HEK293 (cell line): ENCODE data around the gene ADGRF4.

Source experiments
- CTCF ChIA-PET: fragments of 350-600 bp; formaldehyde crosslinking; extraction: SDS; loops from one replicate; lab custom pipeline; 2021; ENCODE audit warnings: antibody characterized with exemption; lab: Yijun Ruan, JAX
- POLR2A ChIA-PET: fragments of 300-600 bp; formaldehyde crosslinking; extraction: SDS; loops from one replicate; lab custom pipeline; 2020; ENCODE audit warnings: antibody characterized with exemption, inconsistent platforms; lab: Yijun Ruan, JAX
- H3K27ac ChIP-seq: fragments of 200-500 bp; sonication (Bioruptor generic); 2 replicates; pipeline ENCODE4 v1.5.1; 2014; ENCODE audit warnings: low read depth, low read length, control low read depth, inconsistent platforms; ENCODE audit errors: extremely low read depth
- H3K36me3 ChIP-seq, 2 experiments: fragments of 200-500 bp in 1 of 2; sonication (Bioruptor generic) in 1 of 2; 1 replicate in 1 of 2; 2 replicates in 1 of 2; pipeline ENCODE4 v1.5.1; 2014 to 2017; ENCODE audit warnings: inconsistent platforms in 2 of 2, low read length in 2 of 2; ENCODE audit not compliant: control insufficient read depth in 2 of 2, insufficient read depth in 1 of 2
- H3K4me1 ChIP-seq: fragments of 200-500 bp; sonication (Bioruptor generic); 2 replicates; pipeline ENCODE4 v1.5.1; 2014; ENCODE audit warnings: mild to moderate bottlenecking, low read length, inconsistent platforms; ENCODE audit not compliant: control insufficient read depth, insufficient read depth
- H3K4me3 ChIP-seq: 2 replicates; pipeline ENCODE4 v1.5.1; 2011; ENCODE audit warnings: low read depth, mild to moderate bottlenecking, control low read depth, low read length, moderate library complexity
- H3K9me3 ChIP-seq: fragments of 200-500 bp; sonication (Bioruptor generic); 2 replicates; pipeline ENCODE4 v1.5.1; 2014; ENCODE audit warnings: low read depth, low read length, inconsistent platforms; ENCODE audit not compliant: control insufficient read depth, insufficient read depth
- ATF2 ChIP-seq: fragments of 450-650 bp; formaldehyde crosslinking; IDR thresholded peaks from 2 replicates; pipeline ENCODE4 v1.5.1; 2016; ENCODE audit warnings: missing biosample characterization, missing genetic modification characterization, low read depth
- KLF7 ChIP-seq: fragments of 450-650 bp; formaldehyde crosslinking; IDR thresholded peaks from 2 replicates; pipeline ENCODE4 v1.5.1; 2016; ENCODE audit warnings: missing biosample characterization, missing genetic modification characterization, borderline replicate concordance
- KLF9 ChIP-seq: fragments of 450-650 bp; formaldehyde crosslinking; IDR thresholded peaks from 2 replicates; pipeline ENCODE4 v1.5.1; 2016; ENCODE audit warnings: missing biosample characterization, missing genetic modification characterization, low read depth
- OVOL3 ChIP-seq: fragments of 450-650 bp; formaldehyde crosslinking; IDR thresholded peaks from 2 replicates; pipeline ENCODE4 v1.5.1; 2016; ENCODE audit warnings: missing biosample characterization, missing genetic modification characterization
- SETDB1 ChIP-seq: IDR thresholded peaks from one replicate; pipeline ENCODE4 v1.6.1; 2017; ENCODE audit warnings: mild to moderate bottlenecking, low read length, moderate library complexity, mixed read lengths; ENCODE audit not compliant: insufficient read length
- ZBTB20 ChIP-seq: fragments of 450-650 bp; formaldehyde crosslinking; IDR thresholded peaks from 2 replicates; pipeline ENCODE4 v1.5.1; 2016; ENCODE audit warnings: missing biosample characterization, missing genetic modification characterization
- ZBTB21 ChIP-seq: fragments of 450-650 bp; formaldehyde crosslinking; IDR thresholded peaks from 2 replicates; pipeline ENCODE4 v1.5.1; 2017; ENCODE audit warnings: missing biosample characterization, missing genetic modification characterization
- ZNF121 ChIP-seq: fragments of 450-650 bp; formaldehyde crosslinking; IDR thresholded peaks from 2 replicates; pipeline ENCODE4 v1.5.1; 2016; ENCODE audit warnings: missing biosample characterization, missing genetic modification characterization
- ZNF155 ChIP-seq: fragments of 450-650 bp; formaldehyde crosslinking; IDR thresholded peaks from 2 replicates; pipeline ENCODE4 v1.5.1; 2016; ENCODE audit warnings: missing biosample characterization, missing genetic modification characterization
- ZNF16 ChIP-seq: fragments of 450-650 bp; formaldehyde crosslinking; IDR thresholded peaks from 2 replicates; pipeline ENCODE4 v1.5.1; 2016; ENCODE audit warnings: low read depth, missing biosample characterization, missing genetic modification characterization
- ZNF174 ChIP-seq: fragments of 450-650 bp; formaldehyde crosslinking; IDR thresholded peaks from 2 replicates; pipeline ENCODE4 v1.5.0; 2017; ENCODE audit warnings: missing biosample characterization, mild to moderate bottlenecking, missing genetic modification characterization
- ZNF23 ChIP-seq: fragments of 450-650 bp; formaldehyde crosslinking; IDR thresholded peaks from 2 replicates; pipeline ENCODE4 v1.5.1; 2016; ENCODE audit warnings: missing biosample characterization, missing genetic modification characterization, borderline replicate concordance
- ZNF248 ChIP-seq: fragments of 450-650 bp; formaldehyde crosslinking; IDR thresholded peaks from 2 replicates; pipeline ENCODE4 v1.5.1; 2017; ENCODE audit warnings: missing biosample characterization, missing genetic modification characterization
- ZNF324 ChIP-seq: fragments of 450-650 bp; formaldehyde crosslinking; IDR thresholded peaks from 2 replicates; pipeline ENCODE4 v1.5.1; 2016; ENCODE audit warnings: missing biosample characterization, missing genetic modification characterization
- ZNF341 ChIP-seq: fragments of 450-650 bp; formaldehyde crosslinking; IDR thresholded peaks from 2 replicates; pipeline ENCODE4; 2016; ENCODE audit warnings: low read depth, missing biosample characterization, missing genetic modification characterization
- ZNF398 ChIP-seq: fragments of 450-650 bp; formaldehyde crosslinking; IDR thresholded peaks from 2 replicates; pipeline ENCODE4 v1.5.1; 2017; ENCODE audit warnings: missing biosample characterization, missing genetic modification characterization
- ZNF473 ChIP-seq: fragments of 450-650 bp; formaldehyde crosslinking; IDR thresholded peaks from 2 replicates; pipeline ENCODE4 v1.5.1; 2017; ENCODE audit warnings: missing biosample characterization, missing genetic modification characterization
- ZNF513 ChIP-seq: fragments of 450-650 bp; IDR thresholded peaks from 2 replicates; pipeline ENCODE4 v1.5.1; 2018; ENCODE audit warnings: missing biosample characterization, missing genetic modification characterization
- ZNF555 ChIP-seq: fragments of 450-650 bp; formaldehyde crosslinking; conservative IDR thresholded peaks from 2 replicates; pipeline ENCODE4 v1.5.1; 2017; ENCODE audit warnings: missing biosample characterization, mild to moderate bottlenecking, missing genetic modification characterization, inconsistent platforms
- ZNF645 ChIP-seq: fragments of 450-650 bp; formaldehyde crosslinking; IDR thresholded peaks from 2 replicates; pipeline ENCODE4; 2016; ENCODE audit warnings: missing biosample characterization, missing genetic modification characterization
- ZNF670 ChIP-seq: fragments of 450-650 bp; formaldehyde crosslinking; IDR thresholded peaks from 2 replicates; pipeline ENCODE4 v1.5.1; 2016; ENCODE audit warnings: missing biosample characterization, missing genetic modification characterization, low read depth
- ZNF701 ChIP-seq: fragments of 450-650 bp; formaldehyde crosslinking; IDR thresholded peaks from 2 replicates; pipeline ENCODE4 v1.5.1; 2016; ENCODE audit warnings: missing biosample characterization, missing genetic modification characterization
- ZNF837 ChIP-seq: fragments of 450-650 bp; formaldehyde crosslinking; IDR thresholded peaks from 2 replicates; pipeline ENCODE4 v1.5.1; 2016; ENCODE audit warnings: missing biosample characterization, missing genetic modification characterization

The ADGRF4 gene

GRCh38 chr6:47674673-47675072 lies 23.7 kb upstream of the ADGRF4 start:
- no peak overlapping the region for H3K4me3 ChIP-seq
- ChIA-PET POLR2A (no interaction called here), CTCF (interaction anchor here (2.0 kb wide), 1 partner anchor 60 kb away, joined by 7 read pairs; no protein-coding TSS in a partner anchor)
- H3K27ac ChIP-seq, result no peak overlapping the region
- TF ChIP-seq ZNF155 (tag by site-specific recombination), result no peak
- no peak for TF ChIP-seq ZNF174 (tag by site-specific recombination)
- no peak for TF ChIP-seq ZNF16 (tag by site-specific recombination)
- TF ChIP-seq ZNF341, result no peak
- TF ChIP-seq ZNF513, result no peak
- TF ChIP-seq ZNF398 (tag by site-specific recombination), result no peak
- TF ChIP-seq ZNF837 (tag by site-specific recombination), result no peak
- no peak for TF ChIP-seq ZBTB20 (tag by site-specific recombination)
- TF ChIP-seq ZNF670 (tag by site-specific recombination), result no peak
- no peak for TF ChIP-seq ZNF701 (tag by site-specific recombination)
- no peak for TF ChIP-seq ZNF248 (tag by site-specific recombination)
- peaks cover 17% of the 10 kb centered on the region for H3K4me1 ChIP-seq
- H3K9me3 ChIP-seq, result no peaks in the 10 kb centered on the region
- no peaks in the 10 kb centered on the region for H3K36me3 ChIP-seq

GRCh38 chr6:47677381-47678100 lies 20.8 kb upstream of the ADGRF4 start:
- CTCF ChIA-PET, result interaction anchor here (0.7 kb wide), 1 partner anchor 228 kb away, joined by 6 read pairs; no protein-coding TSS in a partner anchor
- no peaks in the 10 kb centered on the region for H3K4me1 ChIP-seq
- no peak overlapping the region for H3K4me3 ChIP-seq
- H3K36me3 ChIP-seq, result no peaks in the 10 kb centered on the region
- TF ChIP-seq ZBTB21 (tag by site-specific recombination) (no peak), ZNF121 (tag by site-specific recombination) (no peak), KLF7 (no peak), OVOL3 (no peak), SETDB1 (no peak), ZNF473 (tag by site-specific recombination) (no peak), ZNF324 (no peak), ZNF555 (tag by site-specific recombination) (no peak), ZNF23 (no peak), ATF2 (tag by site-specific recombination) (no peak), ZNF645 (tag by site-specific recombination) (no peak), KLF9 (tag by site-specific recombination) (no peak)
- POLR2A ChIA-PET, result no interaction called here
- no peak overlapping the region for H3K27ac ChIP-seq
- no peaks in the 10 kb centered on the region for H3K9me3 ChIP-seq
